GM03348 (cell line): ENCODE results near the gene PEX10.

ENCODE experiments used
- DNase-seq: peaks from one replicate; pipeline ENCODE4 v3.0.0; 2012; ENCODE audit warnings: low spot score

PEX10 gene

DNA sequence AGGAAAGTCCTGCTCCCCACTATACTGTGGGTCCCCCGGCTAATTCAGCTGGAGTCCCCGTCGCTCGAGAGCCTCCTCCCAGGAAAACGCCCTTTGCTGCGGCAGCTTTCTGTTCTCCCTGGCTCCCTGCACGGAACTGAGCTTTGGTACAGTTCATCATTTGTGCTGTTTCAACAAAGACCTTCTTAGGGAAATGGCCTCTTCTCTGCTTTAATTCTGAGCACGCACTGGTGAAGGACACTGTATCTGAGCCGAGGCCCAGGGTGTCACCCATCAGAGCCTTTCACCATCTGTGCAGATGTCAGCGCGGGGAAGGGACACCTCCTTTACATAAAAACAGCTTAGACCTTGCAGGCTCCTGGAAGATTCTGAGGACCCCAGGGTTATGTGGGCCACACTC lies 13.5 kb upstream of the PEX10 start:
- no peak for DNase-seq

DNA sequence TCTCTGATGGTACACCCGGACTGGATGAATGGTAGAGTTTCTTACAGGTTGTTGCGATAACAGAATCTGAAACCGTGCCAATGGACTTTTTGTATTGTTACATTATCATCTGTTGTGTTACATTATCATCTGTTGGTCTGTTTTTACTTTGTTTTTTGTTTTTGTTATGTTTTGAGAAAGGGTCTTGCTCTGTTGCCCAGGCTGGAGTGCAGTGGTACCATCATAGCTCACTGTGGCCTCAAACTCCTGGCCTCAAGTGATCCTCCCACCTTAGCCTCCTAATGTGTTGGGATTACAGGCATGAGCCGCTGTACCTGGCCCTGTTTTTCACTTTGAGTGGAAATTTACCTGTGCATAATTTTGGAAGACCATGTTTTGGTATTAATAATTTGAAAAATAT lies 10.2 kb upstream of the PEX10 start:
- DNase-seq, result no peak

DNA sequence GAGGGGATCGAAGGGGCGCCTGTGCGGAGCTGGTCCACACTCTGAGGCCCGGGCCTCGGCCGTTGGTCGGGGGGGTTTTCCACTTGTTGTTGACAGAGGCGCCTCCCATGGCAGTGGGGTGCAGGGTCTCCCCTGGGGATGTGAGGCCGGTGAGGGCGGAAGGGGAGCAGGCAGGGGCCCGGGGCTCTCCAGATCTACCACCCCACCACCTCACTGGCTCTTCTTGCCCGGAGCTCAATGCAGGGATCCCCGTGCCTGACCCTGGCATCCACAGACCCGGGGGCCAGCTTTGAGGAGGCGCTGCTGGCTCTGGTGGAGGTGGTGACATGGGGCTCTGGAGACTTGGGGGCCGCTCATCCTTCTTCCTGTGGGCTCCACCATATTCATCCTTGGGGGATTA lies 7.1 kb upstream of the PEX10 start:
- DNase-seq, result no peak

DNA sequence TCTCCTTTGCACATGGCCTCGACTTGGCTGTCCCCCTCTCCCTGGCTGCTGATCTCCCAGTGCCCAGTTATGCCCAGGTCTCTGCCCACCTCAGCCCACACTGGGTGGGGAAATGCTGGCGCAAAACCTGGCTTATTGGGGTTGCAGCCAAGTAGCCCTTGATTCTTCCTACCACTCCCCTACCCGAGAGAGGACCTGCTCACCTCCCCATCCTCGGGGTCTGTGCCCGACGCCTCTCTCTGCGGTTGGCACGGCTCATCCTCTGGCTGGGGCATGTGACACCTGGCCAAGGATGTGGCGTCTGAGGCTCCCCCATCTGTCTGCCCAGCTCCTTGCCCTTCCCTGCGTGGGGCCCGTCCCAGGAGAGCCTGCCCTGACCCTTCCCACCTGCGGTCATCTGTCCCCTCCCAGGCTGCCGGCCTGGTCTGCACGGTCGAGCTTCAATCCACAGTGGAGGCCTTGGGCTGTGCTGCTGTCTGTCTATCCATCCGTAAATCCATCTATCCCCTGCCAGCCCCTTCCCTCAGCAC lies 6.5 kb upstream of the PEX10 start:
- no peak for DNase-seq

DNA sequence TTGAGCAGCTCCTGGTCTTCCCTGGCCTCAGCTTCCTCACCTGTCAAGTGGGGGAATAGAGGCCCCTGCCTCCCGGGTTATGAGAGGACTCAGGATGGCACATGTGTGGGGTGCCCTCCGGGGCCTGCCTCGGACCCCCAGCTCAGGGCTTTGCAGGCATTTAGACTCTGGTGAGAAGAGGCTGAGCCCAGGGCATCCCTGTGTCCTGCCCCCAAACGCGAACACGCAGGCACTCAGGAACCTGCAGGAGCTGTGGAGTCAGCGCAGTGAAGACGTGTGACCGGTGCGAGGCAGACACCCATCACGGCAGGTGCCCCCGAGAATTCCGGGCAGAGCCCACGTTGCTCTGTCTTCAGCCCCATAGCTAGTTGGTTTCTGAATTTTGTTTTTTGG lies 5.5 kb upstream of the PEX10 start:
- no peak for DNase-seq

DNA sequence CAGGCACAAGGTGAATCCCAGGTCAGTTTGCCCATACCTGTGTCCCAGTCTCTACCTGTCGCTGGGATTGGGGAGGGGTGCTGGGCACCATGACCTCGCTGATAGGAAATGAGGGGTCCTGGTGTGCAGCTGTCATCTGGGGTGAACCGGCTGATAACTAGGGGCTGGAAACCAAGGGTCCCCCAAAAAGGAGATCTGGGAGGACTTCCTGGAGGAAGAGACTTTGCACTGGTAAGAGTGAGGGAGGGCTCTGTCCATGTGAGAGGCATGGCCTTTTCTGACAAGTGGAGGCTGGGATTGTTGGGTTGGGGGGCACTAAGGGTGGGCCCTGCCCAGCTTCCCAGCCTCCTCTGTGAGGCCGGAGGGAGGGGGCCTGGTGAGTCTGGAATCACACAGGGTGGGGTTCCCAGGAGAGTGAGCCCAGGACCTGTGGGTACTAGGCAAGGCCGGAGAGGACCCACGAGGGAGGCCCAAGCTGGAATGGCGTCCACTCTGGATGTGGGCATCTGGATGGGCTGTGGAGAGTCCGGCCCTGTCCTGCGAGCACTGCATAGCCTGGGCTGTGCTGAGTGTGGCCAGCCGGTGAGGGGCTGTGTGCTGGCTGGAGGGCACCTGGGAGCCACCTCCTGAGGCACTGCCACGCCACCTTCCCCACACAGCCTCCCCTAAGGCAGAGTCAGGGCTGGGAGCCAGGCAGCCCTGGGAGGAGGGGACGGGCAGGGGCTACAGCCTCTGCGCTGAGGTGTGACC lies 4.9 kb upstream of the PEX10 start:
- DNase-seq, result no peak

DNA sequence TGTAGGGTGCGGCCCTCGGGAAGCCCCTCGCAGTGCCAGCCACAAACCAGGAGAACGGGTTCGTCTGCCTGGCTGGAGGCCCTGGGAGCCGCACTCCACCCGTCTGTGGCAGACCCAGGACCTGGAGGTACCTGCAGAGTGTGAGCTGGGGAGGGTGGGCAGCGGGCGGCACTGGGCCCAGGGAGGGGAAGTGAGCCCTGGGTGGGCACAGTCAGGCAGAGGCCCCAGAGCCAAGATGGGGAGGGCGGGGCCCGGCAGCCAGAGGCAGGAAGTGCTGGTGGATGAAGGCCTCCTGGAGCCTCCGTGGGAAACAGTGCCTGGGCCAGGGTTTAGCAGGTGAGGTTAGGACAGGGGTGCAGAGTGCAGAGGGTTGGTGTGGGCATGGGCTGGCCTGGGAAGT lies 4.0 kb upstream of the PEX10 start:
- no peak for DNase-seq

DNA sequence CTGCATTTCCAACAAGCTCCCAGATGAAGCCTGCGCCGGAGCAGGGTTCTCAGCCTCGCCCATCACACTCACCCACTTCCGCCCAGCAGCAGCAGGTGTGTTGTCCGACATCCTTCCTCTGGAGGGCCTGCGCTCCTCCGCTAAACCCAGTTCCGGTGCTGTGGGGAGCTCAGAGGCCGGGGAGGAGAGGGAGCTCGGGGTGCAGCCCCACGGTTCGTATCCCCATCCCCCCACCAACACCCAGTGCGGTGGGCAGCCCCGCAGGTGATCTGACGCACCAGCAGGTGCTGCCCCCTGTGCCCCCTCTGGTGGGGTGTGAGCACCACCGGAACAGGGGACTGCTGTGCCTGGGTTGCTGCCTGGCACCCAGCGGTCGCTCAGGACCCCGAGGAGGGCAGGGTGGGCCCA lies 3.4 kb upstream of the PEX10 start:
- no peak for DNase-seq

DNA sequence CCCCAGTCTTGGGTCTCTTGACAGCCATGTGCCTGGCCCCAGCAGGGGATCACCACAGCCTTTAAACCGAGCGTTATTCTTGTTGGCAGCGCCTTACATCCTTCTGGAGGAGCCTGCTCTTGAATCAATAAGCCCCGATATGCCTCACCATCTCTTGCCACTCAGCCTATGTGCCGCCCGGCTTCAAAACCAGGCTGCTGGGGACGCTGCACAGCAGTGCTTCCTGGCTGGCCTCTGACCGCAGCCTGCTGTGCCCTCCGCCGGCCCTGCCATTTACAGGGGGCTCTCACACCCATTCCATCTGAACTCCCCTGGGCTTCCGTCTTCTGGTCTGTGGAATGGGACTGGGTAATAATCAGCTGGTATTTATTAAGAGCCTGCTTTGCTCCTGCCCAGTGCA lies 3.0 kb upstream of the PEX10 start:
- DNase-seq, result no peak

DNA sequence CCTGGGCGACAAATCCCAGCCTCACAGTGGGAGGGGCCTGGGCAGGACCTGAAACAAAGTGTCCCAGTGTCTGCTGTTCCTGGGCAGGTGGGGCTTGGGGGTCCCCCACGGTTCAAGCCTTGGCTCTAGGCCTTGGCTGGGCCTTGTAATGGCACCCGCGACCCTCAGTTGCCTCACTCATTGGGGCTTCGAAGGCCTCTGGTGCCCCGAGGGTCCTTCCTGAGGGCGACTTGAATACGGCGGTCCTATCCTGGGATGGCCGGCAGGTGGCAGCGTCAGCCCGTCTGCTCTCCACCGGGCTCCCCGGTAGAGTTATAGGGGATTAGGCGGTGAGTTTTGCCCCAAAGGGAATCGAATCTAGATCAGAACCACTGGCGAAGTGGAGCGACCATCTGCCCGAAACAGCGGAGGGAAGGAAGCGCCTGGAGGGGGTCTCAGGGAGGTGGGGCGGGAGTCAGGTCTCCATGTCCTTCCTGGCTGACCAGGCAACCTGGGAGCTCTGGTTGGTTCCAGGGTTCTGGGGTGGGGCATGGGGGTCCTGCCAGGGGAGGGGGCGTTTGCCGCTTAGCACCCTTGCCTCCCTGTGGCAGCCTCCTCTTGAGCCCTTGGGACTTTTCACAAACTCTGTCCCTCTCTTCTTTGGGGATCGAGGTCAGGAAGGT lies 2.1 kb upstream of the PEX10 start:
- DNase-seq, result peak; percentile 92

DNA sequence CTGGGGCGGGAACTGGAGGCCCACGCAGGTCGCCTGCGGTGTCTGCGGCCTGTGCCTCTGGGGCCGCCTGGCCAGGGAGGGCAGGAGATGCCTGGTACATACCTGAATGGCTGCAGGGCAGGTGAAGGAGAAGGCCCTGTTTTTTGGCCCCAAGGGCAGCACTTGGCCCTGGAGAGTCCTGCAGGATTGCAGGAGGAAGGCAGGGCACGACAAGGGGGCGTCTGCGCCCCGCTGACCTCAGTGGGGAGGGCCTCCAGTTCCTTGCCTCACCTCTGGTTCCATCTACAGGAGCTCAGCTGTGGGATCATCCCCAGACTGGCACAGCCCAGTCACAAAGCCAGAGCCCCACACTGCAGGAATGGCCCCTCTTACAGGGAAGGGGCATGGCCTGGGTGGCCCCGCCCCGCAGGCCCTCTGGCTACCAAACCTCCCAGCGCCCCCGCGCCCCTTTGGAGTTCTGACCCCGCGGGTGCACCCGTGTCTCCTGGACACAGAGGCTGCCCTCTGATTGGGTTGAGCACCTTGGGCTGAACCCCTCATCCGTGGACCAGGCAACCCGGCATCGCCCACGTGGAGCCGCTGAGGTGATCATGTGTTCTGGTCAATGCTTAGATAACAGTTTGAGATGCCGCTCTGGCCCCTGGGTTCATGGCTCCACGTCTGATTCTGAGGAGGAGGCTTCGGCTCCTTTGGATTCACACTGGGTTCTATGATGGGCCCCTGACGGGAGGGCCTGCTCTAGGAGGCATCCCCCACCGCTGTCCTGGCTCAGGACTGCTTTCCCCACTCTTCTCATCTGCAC lies 1.3 kb upstream of the PEX10 start:
- DNase-seq, result no peak

DNA sequence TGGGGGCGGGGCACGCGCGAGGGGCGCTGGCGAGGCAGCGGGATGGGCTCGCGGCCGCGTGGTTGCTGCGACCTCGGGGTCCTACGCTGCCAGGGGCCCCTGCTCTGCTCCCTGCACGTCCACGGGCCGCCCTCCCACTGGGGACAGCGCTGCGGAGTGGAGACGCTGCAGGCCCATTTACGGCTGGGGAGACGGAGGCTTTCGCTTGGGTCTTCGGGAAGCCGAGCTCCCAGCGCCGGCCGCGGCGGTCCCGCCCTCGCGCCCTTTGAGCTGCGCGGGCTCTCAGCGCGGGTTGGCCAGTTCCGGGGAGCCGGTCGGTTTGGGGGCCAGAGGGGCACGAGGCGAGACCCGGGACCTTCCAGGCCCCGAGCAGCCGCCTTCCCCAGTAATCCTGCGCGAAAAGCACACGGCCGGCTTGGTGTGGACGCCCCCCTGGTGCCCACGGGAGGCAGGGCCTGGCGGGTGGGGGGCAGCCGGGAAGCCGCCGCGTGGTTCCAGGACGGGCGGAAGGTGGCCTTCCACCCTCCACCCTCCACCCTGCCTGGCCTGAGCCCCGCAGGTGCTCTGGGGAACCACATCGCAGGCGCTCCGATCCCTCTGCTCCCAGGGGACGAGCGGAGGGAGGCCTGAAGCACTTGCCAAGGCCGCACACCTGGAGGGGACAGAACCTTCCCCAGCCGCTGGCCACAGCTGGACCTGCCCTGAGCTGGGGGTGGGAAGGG lies 570 bp upstream of the PEX10 start:
- peak; percentile 87 for DNase-seq

DNA sequence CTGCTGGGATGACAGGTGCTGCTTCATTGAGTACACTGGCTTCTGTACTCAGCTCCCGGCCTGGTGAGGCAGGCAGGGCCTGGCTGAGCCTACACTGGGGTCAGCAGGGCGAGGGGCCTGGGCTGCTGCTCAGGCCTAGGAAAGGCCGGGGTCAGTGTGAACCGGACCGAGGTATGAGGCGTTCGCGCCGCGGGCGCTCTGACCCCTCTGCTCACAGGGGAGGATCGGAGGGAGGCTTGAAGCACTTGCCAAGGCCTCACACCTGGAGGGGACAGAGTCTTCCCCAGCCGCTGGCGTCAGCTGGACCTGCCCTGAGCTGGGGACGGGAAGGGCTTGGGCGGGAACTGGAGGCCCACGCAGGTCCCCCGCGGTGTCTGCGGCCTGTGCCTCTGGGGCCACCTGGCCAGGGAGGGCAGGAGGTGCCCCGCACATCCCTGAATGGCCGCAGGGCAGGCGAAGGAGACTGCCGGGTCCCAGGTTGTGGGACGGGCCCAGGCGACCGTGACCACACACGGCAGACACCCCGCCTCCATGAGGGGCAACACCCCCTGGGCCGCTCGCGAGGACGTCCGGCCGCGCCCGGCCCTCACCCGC lies 466 bp downstream of the PEX10 start:
- DNase-seq, result no peak

DNA sequence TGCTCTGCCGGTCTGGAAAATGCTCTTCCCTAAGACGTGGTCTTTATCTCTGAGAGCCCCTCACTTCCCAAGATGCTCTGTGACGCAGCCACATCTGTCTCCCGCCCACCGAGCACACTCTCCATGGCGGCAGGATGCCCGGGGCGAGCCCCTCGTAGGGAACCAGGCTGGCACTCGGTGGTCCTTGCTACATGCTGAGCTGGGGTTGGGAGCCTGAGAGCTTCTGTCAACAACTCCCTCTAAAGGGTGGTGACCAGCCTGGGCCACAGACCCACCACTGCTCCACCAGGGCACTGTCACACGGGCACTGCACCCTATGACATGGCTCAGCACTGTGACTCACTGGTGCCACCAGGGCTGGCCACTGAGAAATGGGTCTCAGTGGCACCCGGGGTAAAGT lies 2.6 kb downstream of the PEX10 start:
- no peak for DNase-seq

DNA sequence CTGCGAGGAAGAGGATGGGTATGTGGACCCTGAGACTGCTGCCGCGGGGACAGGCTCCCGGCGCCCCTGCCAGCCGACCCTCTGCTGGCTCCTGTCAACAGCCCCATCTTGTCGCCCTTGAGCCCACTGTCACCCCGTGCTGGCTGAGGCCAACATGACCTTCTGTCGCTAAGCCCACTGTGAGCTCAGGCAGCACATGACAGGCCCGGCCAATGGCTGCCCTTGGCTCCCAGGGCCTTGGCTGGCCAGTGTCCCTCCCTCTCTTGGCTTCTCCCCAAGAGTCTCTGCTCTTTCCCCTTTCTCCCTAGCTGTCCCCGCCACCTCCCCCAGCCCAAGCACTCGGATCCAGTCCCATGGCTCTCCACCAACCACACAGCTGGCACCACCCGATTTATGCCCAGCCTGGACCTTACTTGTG lies 3.5 kb downstream of the PEX10 start:
- no peak for DNase-seq

DNA sequence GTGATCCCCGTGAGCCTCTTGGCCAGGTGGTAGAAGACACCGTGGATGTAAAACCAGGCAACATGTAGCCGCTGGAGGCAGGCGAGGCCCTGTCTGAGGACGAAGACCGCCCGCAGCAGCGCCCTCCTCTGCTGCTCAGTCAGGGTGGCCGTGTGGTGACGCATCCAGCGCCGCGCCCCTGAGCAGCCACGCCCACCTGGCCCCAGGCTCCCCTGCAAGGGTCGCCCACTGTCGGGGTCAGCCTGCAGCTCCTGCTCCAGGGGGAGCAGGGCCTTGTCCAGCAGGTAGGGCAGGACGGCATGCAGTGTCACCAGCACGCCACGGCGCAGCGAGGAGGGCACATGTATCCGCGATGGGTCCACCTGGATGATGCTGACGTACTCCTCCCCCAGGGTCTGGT lies 3.9 kb downstream of the PEX10 start:
- DNase-seq, result no peak

DNA sequence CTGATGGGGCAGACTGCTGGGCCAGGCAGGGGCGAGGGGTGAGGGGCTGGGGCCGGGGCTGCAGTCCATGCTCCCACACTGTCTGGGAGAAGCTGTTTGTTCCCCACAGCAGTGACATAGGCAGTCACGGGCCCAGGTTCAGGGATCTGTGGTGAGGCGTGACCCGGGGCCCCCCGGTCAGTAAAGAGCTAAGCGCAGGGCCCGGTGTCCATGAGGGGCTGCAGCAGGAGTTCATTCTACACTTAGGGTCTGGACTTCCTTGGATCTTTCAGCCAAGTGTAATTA lies 4.4 kb downstream of the PEX10 start:
- no peak for DNase-seq

DNA sequence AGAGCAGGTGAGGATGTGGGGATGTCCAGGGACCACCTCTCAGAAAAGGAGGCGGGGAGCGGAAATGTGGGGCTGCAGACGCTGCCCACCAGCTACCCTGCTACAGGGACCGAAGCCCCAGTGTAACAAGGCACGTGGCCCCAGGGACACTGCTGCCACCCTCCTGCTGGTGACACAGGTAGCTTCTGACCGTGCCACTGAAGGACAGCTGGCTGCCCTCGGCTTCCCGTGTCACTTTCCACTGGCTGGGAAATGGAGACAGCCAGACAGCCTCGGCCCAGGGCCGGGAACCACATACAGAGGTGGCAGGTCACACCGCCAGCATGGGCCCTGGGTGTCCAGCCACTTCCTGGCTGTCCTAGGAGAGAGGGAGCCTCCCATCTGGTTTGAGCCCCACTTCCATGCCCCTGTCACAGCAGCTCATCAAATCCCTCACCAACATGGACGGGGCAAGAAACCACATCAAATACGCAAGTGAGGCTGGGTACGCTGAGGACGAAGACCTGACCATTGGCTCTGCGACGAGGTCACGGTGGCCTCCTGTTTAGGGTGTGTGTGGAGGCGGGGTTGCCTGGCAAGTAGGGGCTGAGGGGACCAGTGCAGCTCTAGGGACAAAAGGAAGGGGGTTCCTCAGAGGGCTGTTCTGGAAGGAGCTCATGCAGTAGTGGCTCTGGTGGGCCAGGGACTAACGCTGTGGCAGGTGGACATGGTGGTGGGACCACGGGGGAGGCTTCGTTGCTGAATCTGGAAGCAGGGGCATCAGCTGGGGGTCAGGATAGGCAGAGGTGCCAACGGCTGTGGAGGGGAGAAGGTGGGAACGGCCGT lies 5.0 kb downstream of the PEX10 start:
- DNase-seq, result no peak

DNA sequence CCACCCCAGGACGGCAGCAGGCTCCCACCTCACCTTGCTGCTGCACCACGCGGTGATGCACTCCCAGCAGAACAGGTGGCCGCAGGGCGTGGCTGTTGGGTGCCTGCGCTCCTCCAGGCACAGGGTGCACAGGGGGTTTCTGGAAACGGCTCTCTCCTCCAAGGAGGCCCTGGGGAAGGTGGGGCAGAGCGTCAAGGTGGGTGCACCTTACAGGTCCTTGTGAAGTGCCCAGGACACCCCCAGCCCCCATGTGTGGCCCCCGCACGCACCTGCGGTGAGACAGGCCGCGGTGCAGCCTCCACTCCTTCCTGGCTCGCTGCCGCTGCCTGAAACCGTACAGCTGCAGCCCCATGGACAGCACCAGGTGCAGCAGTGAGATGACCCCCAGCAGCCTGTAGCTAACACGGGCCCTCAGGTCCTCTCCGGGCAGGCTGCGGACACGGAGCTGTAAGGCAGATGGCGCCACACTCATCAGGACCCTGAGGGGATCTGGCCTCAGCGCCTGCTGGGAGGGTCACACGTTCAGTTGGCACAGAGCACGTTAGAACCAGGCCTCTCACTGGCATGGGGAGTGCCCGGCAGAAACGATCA lies 5.8 kb downstream of the PEX10 start:
- no peak for DNase-seq

DNA sequence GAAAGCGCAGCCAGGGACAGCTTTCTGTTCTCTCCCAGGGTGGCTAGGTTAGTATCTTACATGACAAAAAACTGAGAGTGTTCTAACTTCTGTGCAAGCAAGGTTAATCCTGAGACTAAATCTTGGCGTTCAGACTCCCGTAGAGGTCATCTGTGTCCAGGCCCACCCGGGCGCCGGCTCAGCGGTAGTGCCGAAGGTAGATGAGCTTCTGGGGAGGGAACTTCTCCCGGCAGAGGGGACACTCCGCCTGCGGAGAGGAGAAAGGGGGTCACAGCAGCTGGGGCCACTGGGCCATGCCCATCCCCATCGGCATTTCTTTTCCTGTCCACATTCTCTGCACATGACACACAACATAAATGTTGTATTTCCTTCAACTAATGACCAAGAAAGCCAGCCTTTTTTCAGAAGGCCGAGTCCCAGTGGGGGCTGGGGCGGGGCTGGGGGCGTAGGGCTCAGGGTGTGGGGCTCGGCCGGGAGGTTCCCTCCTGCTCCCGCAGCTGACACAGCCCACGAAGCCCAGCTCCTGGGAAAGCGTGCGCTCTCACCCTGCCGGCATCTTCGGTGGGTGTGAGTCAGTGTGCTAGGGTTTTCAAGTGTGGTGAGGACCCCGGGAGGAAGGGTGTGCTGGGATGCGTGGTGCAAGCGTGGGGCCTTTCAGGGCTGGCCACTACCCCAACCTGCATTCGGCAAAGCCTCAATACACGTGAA lies 6.6 kb downstream of the PEX10 start:
- no peak for DNase-seq
